Measurements from ENCODE around the gene BTBD16. TPM values are rescaled to one million over a fixed set of nuclear protein-coding genes. Genes with fewer than 3 reads are reported as not detected.

Gene BTBD16
- total RNA-seq, 2 experiments from 2014 or later, result not detected

DNA sequence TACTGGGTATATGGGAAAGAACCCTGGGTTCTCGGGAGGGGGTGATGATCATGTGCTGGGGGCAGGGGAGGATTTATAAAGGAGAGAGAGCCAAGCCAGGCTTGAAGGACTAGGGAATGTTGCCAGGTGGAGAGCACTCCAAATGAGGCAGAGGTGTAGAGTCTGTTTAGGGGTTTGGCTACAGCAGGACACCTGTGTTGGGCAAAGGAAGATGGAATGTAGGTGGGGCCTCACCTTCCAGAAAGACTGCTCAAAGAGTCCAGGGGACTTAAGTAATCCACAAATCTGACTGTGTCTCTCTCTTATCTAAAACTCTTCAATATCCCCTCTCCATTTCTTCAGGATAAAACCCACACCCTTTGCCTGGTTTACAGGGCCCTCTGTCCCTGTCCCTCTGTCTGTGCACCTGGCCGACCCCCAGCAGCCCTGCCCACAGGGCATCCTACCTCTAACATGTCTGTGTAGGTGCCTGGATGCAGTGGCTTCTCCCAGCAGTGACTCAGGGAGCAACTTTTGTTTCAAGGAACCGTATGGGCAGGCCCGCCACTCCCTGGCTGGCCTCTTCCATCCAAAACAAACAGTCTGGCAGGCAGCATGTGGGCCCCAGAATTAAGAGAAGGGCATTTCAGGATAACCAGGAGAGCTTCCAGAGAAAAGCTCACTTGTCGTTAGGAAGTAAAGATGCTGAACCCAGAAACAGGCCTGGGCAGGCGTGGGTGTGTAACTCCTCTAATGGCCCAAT is 92.8 kb downstream of the BTBD16 start:
- Mint-ChIP-seq H3K27me3 (peaks cover 4% of the 10 kb centered on the region), H3K4me3 (no peak overlapping the region), H3K9me3 (peaks cover 2% of the 10 kb centered on the region), H3K27ac (no peak overlapping the region), H3K36me3 (no peaks in the 10 kb centered on the region), H3K4me1 (peaks cover 5% of the 10 kb centered on the region)
- POLR2A ChIA-PET, result no interaction called here
- no peak for ATAC-seq (ENCODE audit: low read depth)
- no peak for DNase-seq

DNA sequence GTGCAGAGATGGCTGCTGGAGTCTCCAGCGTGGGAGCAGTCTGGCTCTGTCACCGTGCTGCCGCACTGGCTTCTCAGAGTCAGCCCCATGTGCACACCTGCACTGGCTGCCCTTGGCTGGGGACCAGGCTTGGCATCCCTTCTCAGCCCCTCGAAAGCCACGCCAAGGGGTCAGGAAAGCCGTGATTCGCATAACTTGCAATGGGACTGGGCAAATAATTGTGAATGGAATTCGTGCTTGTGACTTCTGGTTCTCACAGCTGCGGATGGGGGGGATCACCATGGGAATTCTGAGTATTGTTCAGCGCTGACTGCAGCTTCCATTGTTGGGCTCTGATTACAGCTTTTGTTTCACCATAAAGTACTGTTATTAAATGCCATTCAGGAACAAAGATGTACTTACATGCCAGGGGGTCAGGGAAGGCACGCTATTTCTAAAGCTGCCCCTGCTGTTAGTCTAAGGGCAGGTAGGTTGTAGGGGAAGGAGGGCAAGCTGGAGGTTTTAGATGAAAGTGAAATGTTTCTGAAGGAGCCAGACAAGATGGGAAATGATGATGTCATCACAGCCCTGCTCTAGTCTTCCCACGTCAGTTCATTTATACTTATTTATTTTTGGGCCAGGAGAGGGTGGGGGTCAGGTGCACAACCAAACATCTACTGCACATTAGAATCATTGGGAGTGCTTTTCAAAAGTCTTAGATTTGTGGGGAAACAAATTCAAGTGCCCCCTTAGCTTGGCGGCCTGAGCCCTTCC is 97.6 kb downstream of the BTBD16 start:
- H3K27ac Mint-ChIP-seq, result no peak overlapping the region
- peaks cover 5% of the 10 kb centered on the region for H3K4me1 Mint-ChIP-seq
- POLR2A ChIA-PET, result no interaction called here
- H3K36me3 Mint-ChIP-seq, result no peaks in the 10 kb centered on the region
- DNase-seq, result no peak
- no peak for ATAC-seq (ENCODE audit: low read depth)
- H3K4me3 Mint-ChIP-seq, result no peak overlapping the region
- peaks cover 27% of the 10 kb centered on the region for H3K27me3 Mint-ChIP-seq
- H3K9me3 Mint-ChIP-seq, result no peaks in the 10 kb centered on the region

DNA sequence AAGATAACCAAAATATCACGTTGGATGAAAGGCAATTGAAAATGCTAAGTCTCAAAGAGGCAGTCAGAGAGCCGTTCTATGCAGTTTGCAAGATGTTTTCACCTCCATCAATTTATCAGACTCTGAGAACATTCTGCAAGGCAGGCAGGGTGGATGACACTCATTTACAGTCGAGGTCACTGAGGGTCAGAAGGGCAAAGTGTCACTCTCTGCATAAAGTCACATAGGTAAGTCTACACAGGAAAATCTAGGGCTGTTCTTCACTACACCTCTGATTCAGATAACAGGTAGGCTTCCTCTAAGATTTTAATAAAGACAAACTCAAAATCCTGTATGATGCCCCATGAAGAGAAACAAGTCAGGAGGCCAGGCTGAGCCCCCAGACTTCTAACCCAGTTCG is 102.0 kb downstream of the BTBD16 start:
- Mint-ChIP-seq H3K27ac (no peak overlapping the region), H3K9me3 (no peaks in the 10 kb centered on the region), H3K36me3 (no peaks in the 10 kb centered on the region), H3K27me3 (peaks cover 29% of the 10 kb centered on the region), H3K4me3 (peak overlapping the region; percentile 88), H3K4me1 (peaks cover 19% of the 10 kb centered on the region)
- DNase-seq, result no peak
- ATAC-seq (ENCODE audit: low read depth), result no peak
- POLR2A ChIA-PET, result interaction anchor here (2.5 kb wide), 1 partner anchor 47 kb away, joined by 14 read pairs; no protein-coding TSS in a partner anchor

DNA sequence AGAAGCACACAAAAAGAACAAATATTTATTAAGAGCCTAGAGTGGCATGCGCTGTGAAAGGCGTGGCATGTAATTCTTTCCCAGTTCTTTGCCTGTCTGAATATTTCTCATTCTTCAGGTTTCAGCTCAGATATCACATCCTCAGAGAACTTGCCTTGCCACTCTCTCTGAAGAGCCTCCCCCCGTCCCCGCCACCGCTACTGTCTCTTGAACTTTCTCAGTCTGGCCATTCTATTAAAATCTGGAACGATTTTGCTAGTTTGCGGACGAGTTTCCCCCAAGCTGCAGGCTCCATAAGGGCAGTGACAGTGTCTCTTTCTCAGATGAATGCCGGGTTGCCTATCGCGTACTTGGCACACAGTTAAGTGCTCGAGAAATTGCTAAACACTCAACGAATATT is 102.6 kb downstream of the BTBD16 start:
- DNase-seq (no peak), ATAC-seq (ENCODE audit: low read depth) (no peak)
- H3K4me3 Mint-ChIP-seq, result peak overlapping the region; percentile 88
- H3K27me3 Mint-ChIP-seq, result peaks cover 29% of the 10 kb centered on the region
- H3K9me3 Mint-ChIP-seq, result no peaks in the 10 kb centered on the region
- H3K36me3 Mint-ChIP-seq, result no peaks in the 10 kb centered on the region
- POLR2A ChIA-PET, result interaction anchor here (0.9 to 2.5 kb wide), 6 partner anchors 23 to 51 kb away, joined by 3 to 14 read pairs (median 6); no protein-coding TSS in a partner anchor
- H3K4me1 Mint-ChIP-seq, result peaks cover 19% of the 10 kb centered on the region
- peak overlapping the region; percentile 68 for H3K27ac Mint-ChIP-seq

DNA sequence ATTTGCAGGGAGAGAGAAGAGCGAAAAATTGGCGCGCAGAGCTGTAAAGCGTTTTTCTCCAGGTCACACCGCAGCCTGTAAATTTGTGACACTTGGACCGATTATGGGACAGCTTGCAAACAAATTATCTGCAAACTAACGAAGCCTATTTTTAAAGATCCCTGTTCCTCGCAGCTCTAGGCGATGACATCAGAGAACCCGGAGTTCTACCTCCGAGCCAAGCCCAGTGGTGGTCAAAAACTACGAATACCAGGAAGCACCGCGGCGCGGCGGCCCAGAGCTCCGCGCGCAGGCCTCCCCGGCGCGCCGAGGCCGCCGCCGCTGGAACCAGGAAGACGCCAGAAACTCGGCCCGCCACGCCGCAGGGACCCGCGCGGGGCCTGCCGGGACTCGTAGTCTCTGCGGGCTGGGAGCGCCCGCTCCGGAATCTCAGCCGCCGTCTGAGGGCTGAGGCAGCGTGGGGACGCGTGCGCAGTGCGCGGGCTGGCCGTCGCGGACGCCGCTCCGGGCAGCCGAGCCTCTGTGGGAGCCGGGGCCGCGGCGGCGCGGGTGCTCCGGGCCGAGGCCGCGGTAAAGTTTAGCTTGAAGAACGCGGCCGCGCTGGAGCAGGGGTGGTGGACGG is 103.3 kb downstream of the BTBD16 start, which contains the start of gene PLEKHA1:
Gene PLEKHA1, plus strand, starts transcription at position 472 of the 622 bp plus-strand sequence. CDS start 18,493 bp downstream, outside the sequence.
- peaks cover 29% of the 10 kb centered on the region for H3K27me3 Mint-ChIP-seq
- peak; percentile 93 for ATAC-seq (ENCODE audit: low read depth)
- peaks cover under 1% of the 10 kb centered on the region for H3K9me3 Mint-ChIP-seq
- H3K4me3 Mint-ChIP-seq, result peak within 1 kb of the TSS; percentile 93
- peak; percentile 94 for DNase-seq
- H3K27ac Mint-ChIP-seq, result peak within 1 kb of the TSS; percentile 93
- peaks cover 1% of the 10 kb centered on the region for H3K36me3 Mint-ChIP-seq
- H3K4me1 Mint-ChIP-seq, result peaks cover 23% of the 10 kb centered on the region
- POLR2A ChIA-PET, result interaction anchor here (0.6 to 2.5 kb wide), 9 partner anchors 13 to 634 kb away, joined by 3 to 14 read pairs (median 3); partner anchors contain the start of genes C10orf88 and IKZF5

DNA sequence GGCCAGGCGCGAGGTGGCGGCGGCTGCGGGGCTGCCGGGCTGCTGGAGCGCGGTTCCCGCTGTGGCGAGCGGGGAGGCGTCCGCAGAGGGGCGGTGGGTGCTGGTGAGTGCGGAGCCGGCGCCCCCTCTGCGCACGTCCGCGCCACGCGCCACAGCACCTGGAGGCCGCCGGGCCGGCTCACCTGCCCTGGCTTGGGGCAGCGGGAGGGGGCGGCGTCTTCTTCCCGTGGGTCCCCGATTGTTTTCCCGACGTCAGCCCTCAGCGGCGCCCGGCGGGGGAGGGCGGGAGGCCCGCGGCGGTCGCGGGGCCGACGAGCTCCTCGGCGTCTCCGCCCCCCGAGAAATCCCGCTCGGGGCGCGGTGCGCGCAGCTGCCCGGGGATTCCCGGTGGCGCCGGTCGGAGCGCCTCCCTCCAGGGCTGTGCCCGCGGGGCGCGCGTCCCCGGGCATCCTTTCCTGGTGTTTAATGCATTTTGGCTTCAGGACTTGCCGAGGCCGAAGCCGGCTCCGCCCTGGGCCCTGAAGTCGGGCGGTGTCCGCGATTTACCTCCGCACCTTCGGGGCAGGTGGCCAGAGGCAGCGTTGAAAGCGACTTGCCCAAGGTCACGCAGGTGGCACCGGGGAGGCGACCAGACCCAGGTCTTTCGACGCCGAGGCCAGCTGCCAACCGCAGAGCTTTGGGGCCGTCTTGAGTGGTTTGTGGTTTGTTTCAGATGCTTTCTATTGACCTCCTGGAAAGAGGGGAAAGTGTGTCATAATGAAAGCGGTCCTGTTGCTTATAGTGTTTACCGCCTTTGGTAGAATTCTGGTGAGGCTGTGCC is 104.0 kb downstream of the BTBD16 start:
- ATAC-seq (ENCODE audit: low read depth), result peak; percentile 32
- Mint-ChIP-seq H3K27me3 (peaks cover 29% of the 10 kb centered on the region), H3K4me3 (peak overlapping the region; percentile 93), H3K27ac (peak overlapping the region; percentile 93), H3K4me1 (peaks cover 25% of the 10 kb centered on the region), H3K9me3 (peaks cover 2% of the 10 kb centered on the region), H3K36me3 (peaks cover 6% of the 10 kb centered on the region)
- DNase-seq, result peak; percentile 80
- POLR2A ChIA-PET, result interaction anchor here (0.6 to 2.5 kb wide), 8 partner anchors 12 to 633 kb away, joined by 3 to 14 read pairs (median 4); partner anchors contain the start of genes C10orf88 and IKZF5

DNA sequence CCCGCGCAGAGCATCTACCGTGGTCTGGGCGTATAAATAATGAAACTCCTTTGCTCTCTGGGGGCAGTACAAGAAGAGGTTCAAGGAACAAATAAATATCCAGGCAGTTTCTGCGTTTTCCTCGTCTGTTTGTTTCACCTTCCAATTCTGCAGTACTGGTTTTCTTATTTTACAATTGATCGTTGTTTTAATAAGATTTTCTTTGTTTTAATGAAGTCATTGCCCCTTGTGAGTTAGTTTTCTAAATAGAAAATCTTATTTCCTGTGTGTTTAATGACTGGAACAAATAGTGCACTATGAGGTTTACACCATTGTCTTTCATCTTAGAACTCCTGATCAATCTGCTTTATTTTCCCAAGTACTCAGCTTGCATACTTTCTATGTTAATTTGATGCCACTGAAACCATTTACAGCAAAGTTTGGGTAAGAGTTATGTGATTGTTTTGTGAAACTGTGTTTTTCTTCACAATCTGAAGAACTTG is 104.6 kb downstream of the BTBD16 start:
- peak overlapping the region; percentile 93 for H3K4me3 Mint-ChIP-seq
- DNase-seq (no peak), ATAC-seq (ENCODE audit: low read depth) (no peak)
- POLR2A ChIA-PET, result interaction anchor here (1.7 to 2.5 kb wide), 2 partner anchors 21 to 44 kb away, joined by 5 to 14 read pairs; no protein-coding TSS in a partner anchor
- H3K27ac Mint-ChIP-seq, result peak overlapping the region; percentile 93
- peaks cover 25% of the 10 kb centered on the region for H3K4me1 Mint-ChIP-seq
- H3K27me3 Mint-ChIP-seq, result peaks cover 28% of the 10 kb centered on the region
- peaks cover 2% of the 10 kb centered on the region for H3K9me3 Mint-ChIP-seq
- peaks cover 12% of the 10 kb centered on the region for H3K36me3 Mint-ChIP-seq

DNA sequence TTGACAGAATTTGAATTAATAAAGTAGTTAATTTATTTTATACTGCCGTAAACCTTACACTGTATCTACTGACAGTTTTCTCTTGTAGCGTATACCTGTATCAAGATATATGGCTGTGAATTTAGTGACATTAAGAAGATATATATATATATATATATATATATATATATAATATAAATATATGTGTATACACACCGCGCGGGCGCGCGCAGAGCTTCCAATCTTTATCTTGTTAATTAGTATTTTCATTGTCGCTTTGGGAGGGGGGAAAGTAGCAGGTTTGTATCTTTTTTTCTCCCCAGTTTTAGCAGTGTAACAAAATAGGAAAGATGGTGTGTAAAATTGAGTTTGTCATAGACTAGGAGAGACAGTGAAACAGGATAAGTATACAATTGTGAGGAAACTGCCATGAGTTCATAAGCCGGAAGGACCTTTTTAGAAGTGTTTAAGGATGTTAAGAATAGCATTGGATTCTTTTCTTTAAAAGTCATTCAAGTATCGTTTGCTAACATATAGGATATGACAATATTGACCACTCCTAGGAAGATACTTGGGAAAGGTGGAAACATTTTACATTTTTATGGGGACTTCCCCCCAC is 105.4 kb downstream of the BTBD16 start:
- DNase-seq, result no peak
- ATAC-seq (ENCODE audit: low read depth), result no peak
- peaks cover 21% of the 10 kb centered on the region for H3K27me3 Mint-ChIP-seq
- H3K9me3 Mint-ChIP-seq, result peaks cover 3% of the 10 kb centered on the region
- H3K4me1 Mint-ChIP-seq, result peaks cover 25% of the 10 kb centered on the region
- peaks cover 14% of the 10 kb centered on the region for H3K36me3 Mint-ChIP-seq
- no peak overlapping the region for H3K27ac Mint-ChIP-seq
- POLR2A ChIA-PET, result no interaction called here
- H3K4me3 Mint-ChIP-seq, result no peak overlapping the region

DNA sequence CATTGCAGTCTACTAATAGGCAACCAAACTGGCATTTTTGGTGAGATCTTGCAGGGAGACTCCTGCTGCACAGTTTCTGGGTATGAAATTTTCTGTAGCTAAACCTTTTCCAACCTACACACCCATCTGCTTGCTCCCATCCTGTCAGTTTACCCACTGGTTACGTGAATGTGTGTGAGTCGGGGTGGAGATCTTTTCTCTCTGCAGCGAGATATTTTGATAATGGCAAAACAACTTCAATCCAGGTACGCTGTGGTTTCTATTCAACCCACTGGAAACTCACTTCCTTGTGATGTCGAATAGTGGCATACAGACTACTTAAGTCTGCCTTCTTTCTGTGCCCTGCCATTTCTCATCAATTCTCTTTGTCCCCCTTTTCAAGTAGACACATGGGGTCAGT is 107.9 kb downstream of the BTBD16 start:
- Mint-ChIP-seq H3K27me3 (peaks cover 2% of the 10 kb centered on the region), H3K36me3 (peaks cover 20% of the 10 kb centered on the region), H3K9me3 (peaks cover 3% of the 10 kb centered on the region), H3K27ac (no peak overlapping the region), H3K4me3 (no peak overlapping the region), H3K4me1 (peaks cover 22% of the 10 kb centered on the region)
- DNase-seq, result no peak
- ATAC-seq (ENCODE audit: low read depth), result no peak
- POLR2A ChIA-PET, result no interaction called here

DNA sequence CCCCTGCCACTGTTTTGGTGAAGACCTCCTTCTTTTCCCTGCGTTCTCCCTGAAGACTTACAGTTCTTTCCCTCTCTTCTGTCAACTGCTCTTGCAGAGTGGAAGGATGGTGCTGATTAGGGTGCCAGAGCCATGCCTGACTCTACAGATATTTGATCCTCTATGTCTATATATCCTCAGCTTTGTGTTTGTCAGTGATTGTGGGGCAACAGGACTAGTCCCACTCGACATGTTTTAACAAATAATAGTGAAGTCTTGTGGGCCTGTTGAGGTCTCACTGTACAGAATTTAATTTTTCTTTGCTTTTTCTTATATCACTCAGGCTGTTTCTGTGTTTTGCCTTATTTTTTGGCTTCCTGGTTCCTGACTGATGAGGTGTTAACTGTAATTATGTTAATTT is 108.4 kb downstream of the BTBD16 start:
- H3K27me3 Mint-ChIP-seq, result no peaks in the 10 kb centered on the region
- ATAC-seq (ENCODE audit: low read depth) (no peak), DNase-seq (no peak)
- peaks cover 20% of the 10 kb centered on the region for H3K36me3 Mint-ChIP-seq
- peaks cover 20% of the 10 kb centered on the region for H3K4me1 Mint-ChIP-seq
- no peak overlapping the region for H3K4me3 Mint-ChIP-seq
- peaks cover 3% of the 10 kb centered on the region for H3K9me3 Mint-ChIP-seq
- POLR2A ChIA-PET, result no interaction called here
- no peak overlapping the region for H3K27ac Mint-ChIP-seq

DNA sequence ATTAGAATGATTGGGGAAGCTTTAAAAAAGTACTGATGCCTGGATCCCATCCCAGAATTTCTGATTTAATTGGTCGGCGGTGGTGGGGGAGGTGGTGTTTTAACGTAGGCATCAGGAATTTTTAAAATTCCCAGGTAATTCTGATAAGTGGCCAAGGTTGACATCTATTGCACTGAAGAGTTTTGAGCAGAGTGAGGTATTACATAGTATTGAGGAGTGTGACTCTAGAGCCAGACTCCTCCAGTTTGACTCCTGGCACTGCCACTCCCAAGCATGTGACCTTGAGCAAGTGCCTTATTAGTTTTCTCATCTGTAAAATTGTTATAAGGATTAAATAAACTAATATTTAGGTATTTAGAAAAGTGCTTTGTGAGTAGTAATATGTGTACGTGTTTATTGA is 109.6 kb downstream of the BTBD16 start:
- Mint-ChIP-seq H3K4me1 (peaks cover 16% of the 10 kb centered on the region), H3K4me3 (no peak overlapping the region)

DNA sequence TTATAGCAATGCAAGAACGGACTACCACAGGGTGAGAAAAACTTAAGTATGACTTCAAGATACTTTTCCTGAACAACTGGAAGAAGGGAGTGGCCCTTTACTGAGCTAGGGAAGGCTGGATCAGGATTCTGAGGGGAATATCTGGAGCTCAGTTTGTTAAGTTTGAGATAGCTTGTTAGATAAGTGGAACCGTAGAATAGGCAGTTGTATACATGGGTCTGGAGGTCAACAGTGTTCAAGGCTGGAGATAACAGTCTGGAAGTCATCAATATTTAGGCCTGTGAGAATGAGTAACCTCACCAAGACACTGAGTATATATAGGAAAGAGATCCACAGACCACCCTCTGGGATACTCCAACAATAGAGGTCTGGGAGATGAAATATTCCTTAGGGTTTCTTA is 110.6 kb downstream of the BTBD16 start:
- POLR2A ChIA-PET, result no interaction called here

More for the DNA sequence above, 109.6 kb downstream of the BTBD16 start:
- DNase-seq (no peak), ATAC-seq (ENCODE audit: low read depth) (no peak)
- Mint-ChIP-seq H3K27ac (no peak overlapping the region), H3K9me3 (peaks cover 3% of the 10 kb centered on the region), H3K27me3 (no peaks in the 10 kb centered on the region), H3K36me3 (peaks cover 22% of the 10 kb centered on the region)
- POLR2A ChIA-PET, result no interaction called here

More for the DNA sequence above, 110.6 kb downstream of the BTBD16 start:
- no peak for DNase-seq
- ATAC-seq (ENCODE audit: low read depth), result no peak
- H3K4me3 Mint-ChIP-seq, result no peak overlapping the region
- peaks cover 22% of the 10 kb centered on the region for H3K36me3 Mint-ChIP-seq
- peaks cover 3% of the 10 kb centered on the region for H3K9me3 Mint-ChIP-seq
- H3K27me3 Mint-ChIP-seq, result no peaks in the 10 kb centered on the region
- H3K4me1 Mint-ChIP-seq, result peaks cover 12% of the 10 kb centered on the region
- H3K27ac Mint-ChIP-seq, result no peak overlapping the region
